Measurements from ENCODE around the gene MBTPS2. TPM values are rescaled to one million over a fixed set of nuclear protein-coding genes. Genes with fewer than 3 reads are reported as not detected.

MBTPS2 gene
- total RNA-seq, 1 experiment from 2014 or later: 22.0 TPM

- Histone ChIP-seq H3K4me3 (ENCODE audit: low read depth, low read length) (no peak overlapping the region), H3K36me3 (ENCODE audit: control insufficient read depth, insufficient read depth, low read length) (no peaks in the 10 kb centered on the region), H3K27me3 (replicated peaks; ENCODE audit: control insufficient read depth, insufficient read depth, low read length) (no peaks in the 10 kb centered on the region), H3K9me3 (no peaks in the 10 kb centered on the region), H3K4me1 (no peaks in the 10 kb centered on the region)
- intact Hi-C loops (cut with micrococcal nuclease; ENCODE audit: unreplicated experiment): no loop called here
- TF ChIP-seq CTCF (IDR thresholded peaks at IDR 0.05; ENCODE audit: insufficient read depth in 1 of 2, low read depth in 1 of 2, low read length in 1 of 2, severe bottlenecking in 1 of 2, unreplicated experiment in 1 of 2): no peak
- Mint-ChIP-seq H3K27ac (ENCODE audit: unreplicated experiment) (no peak overlapping the region), H3K9me3 (ENCODE audit: unreplicated experiment) (no peaks in the 10 kb centered on the region), H3K36me3 (ENCODE audit: insufficient read depth, unreplicated experiment) (no peaks in the 10 kb centered on the region), H3K27me3 (ENCODE audit: insufficient read depth, unreplicated experiment) (no peaks in the 10 kb centered on the region), H3K4me1 (ENCODE audit: low read depth, unreplicated experiment) (peaks cover 5% of the 10 kb centered on the region), H3K4me3 (ENCODE audit: unreplicated experiment) (no peak overlapping the region)
- DNase-seq: peak; percentile 32 to 62
- BruUV-seq (replicated peaks): no TSS peak
- ChIA-PET CTCF (no interaction called here), POLR2A (no interaction called here)
Observed at GRCh38 chrX:21821875-21822274, 17.5 kb upstream of the MBTPS2 start.

- CTCF ChIA-PET: no interaction called here
- no peaks in the 10 kb centered on the region for H3K36me3 ChIP-seq (ENCODE audit: control insufficient read depth, insufficient read depth, low read length)
- Mint-ChIP-seq H3K36me3 (ENCODE audit: insufficient read depth, unreplicated experiment) (peaks cover 5% of the 10 kb centered on the region), H3K27ac (ENCODE audit: unreplicated experiment) (no peak overlapping the region), H3K4me3 (ENCODE audit: unreplicated experiment) (peak overlapping the region; percentile 45), H3K27me3 (ENCODE audit: insufficient read depth, unreplicated experiment) (no peaks in the 10 kb centered on the region), H3K9me3 (ENCODE audit: unreplicated experiment) (no peaks in the 10 kb centered on the region), H3K4me1 (ENCODE audit: low read depth, unreplicated experiment) (peaks cover 11% of the 10 kb centered on the region)
- intact Hi-C loops (cut with micrococcal nuclease; ENCODE audit: unreplicated experiment): loop anchor here (2.0 to 10.0 kb wide), 2 partner anchors 97 to 157 kb away; no protein-coding TSS in a partner anchor
- H3K9me3 ChIP-seq: no peaks in the 10 kb centered on the region
- peaks cover 12% of the 10 kb centered on the region for H3K4me1 ChIP-seq
- no peak overlapping the region for H3K4me3 ChIP-seq (ENCODE audit: low read depth, low read length)
- no TSS peak for BruUV-seq (replicated peaks)
- DNase-seq: peak; percentile 50 to 65
- no peaks in the 10 kb centered on the region for H3K27me3 ChIP-seq (replicated peaks; ENCODE audit: control insufficient read depth, insufficient read depth, low read length)
- TF ChIP-seq CTCF (IDR thresholded peaks at IDR 0.05; ENCODE audit: insufficient read depth in 1 of 2, low read depth in 1 of 2, low read length in 1 of 2, severe bottlenecking in 1 of 2, unreplicated experiment in 1 of 2): no peak
- POLR2A ChIA-PET: interaction anchor here (1.0 kb wide), 1 partner anchor 8 kb away, joined by 3 read pairs; the partner anchor contains the start of gene MBTPS2
Observed at GRCh38 chrX:21831496-21831895, 7.9 kb upstream of the MBTPS2 start.

GRCh38 chrX:21837056-21837455 lies 2.4 kb upstream of the MBTPS2 start:
- Histone ChIP-seq H3K27me3 (replicated peaks; ENCODE audit: control insufficient read depth, insufficient read depth, low read length) (no peaks in the 10 kb centered on the region), H3K9me3 (no peaks in the 10 kb centered on the region), H3K4me3 (ENCODE audit: low read depth, low read length) (no peak overlapping the region), H3K36me3 (ENCODE audit: control insufficient read depth, insufficient read depth, low read length) (no peaks in the 10 kb centered on the region), H3K4me1 (peaks cover 1% of the 10 kb centered on the region; the same call in 1 of the 2 replicates)
- no TSS peak for BruUV-seq (replicated peaks)
- Mint-ChIP-seq H3K36me3 (ENCODE audit: insufficient read depth, unreplicated experiment) (no peaks in the 10 kb centered on the region), H3K4me3 (ENCODE audit: unreplicated experiment) (no peak overlapping the region), H3K27ac (ENCODE audit: unreplicated experiment) (no peak overlapping the region), H3K9me3 (ENCODE audit: unreplicated experiment) (no peaks in the 10 kb centered on the region), H3K4me1 (ENCODE audit: low read depth, unreplicated experiment) (peaks cover 4% of the 10 kb centered on the region), H3K27me3 (ENCODE audit: insufficient read depth, unreplicated experiment) (no peaks in the 10 kb centered on the region)
- POLR2A ChIA-PET: no interaction called here
- DNase-seq: no peak
- CTCF ChIA-PET: no interaction called here
- TF ChIP-seq CTCF (IDR thresholded peaks at IDR 0.05; ENCODE audit: insufficient read depth in 1 of 2, low read depth in 1 of 2, low read length in 1 of 2, severe bottlenecking in 1 of 2, unreplicated experiment in 1 of 2): no peak
- intact Hi-C loops (cut with micrococcal nuclease; ENCODE audit: unreplicated experiment): loop anchor here (10.0 kb wide), 1 partner anchor 162 kb away; no protein-coding TSS in a partner anchor
